ENCODE results near the gene TMEM138.

Gene TMEM138

DNA sequence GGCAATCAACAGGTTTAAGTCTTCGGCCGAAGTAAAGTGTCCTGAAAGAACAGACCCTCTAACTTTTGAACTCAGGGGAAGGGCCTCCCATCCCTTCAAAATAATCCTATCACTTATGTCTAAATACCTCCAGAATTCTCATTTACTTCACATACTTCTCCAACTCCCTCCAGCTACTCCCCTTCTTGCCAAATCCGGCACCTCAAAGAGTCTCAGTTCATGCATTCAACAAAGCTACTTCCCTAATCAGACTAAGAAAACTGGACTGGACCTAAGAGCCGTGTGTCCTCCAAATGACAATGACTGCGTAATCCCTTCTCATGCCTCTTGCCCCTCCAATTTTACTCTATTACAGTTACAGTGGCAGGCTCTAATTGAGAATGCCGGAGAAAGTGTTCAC lies 30.5 kb upstream of the TMEM138 start:
- H3K4me2 ChIP-seq (ENCODE audit: low read depth, low read length) = peak overlapping the region; percentile 72
- 0 out of 2 replicates have a peak, but pooled peaks cover 4% of the 10 kb centered on the region for H3F3A ChIP-seq (ENCODE audit: insufficient read depth, low read length)
- H3K9ac ChIP-seq (ENCODE audit: low read length) = peak overlapping the region; percentile 99
- H3K27ac ChIP-seq (ENCODE audit: low read length) = no peak overlapping the region
- peaks cover 28% of the 10 kb centered on the region for H3K4me1 ChIP-seq (ENCODE audit: low read length)
- 0 out of 2 replicates have a peak, but pooled peaks cover 7% of the 10 kb centered on the region for H4K20me1 ChIP-seq (ENCODE audit: insufficient read depth, low read length)
- H3K9me3 ChIP-seq (replicated peaks; ENCODE audit: insufficient read depth, low read length) = no peaks in the 10 kb centered on the region
- H3K79me2 ChIP-seq (ENCODE audit: low read length) = peaks cover 70% of the 10 kb centered on the region
- no peaks in the 10 kb centered on the region for H3K9me2 ChIP-seq (replicated peaks; ENCODE audit: insufficient read depth, low read length)
- TF ChIP-seq EZH2phosphoT487 (IDR thresholded peaks at IDR 0.05; ENCODE audit: low read length) (no peak), EZH2 (optimal IDR thresholded peaks at IDR 0.05; ENCODE audit: low read depth, low read length) (no peak)
- TF ChIP-seq, protein P1, sequence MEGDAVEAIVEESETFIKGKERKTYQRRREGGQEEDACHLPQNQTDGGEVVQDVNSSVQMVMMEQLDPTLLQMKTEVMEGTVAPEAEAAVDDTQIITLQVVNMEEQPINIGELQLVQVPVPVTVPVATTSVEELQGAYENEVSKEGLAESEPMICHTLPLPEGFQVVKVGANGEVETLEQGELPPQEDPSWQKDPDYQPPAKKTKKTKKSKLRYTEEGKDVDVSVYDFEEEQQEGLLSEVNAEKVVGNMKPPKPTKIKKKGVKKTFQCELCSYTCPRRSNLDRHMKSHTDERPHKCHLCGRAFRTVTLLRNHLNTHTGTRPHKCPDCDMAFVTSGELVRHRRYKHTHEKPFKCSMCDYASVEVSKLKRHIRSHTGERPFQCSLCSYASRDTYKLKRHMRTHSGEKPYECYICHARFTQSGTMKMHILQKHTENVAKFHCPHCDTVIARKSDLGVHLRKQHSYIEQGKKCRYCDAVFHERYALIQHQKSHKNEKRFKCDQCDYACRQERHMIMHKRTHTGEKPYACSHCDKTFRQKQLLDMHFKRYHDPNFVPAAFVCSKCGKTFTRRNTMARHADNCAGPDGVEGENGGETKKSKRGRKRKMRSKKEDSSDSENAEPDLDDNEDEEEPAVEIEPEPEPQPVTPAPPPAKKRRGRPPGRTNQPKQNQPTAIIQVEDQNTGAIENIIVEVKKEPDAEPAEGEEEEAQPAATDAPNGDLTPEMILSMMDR (IDR thresholded peaks at IDR 0.05; ENCODE audit: low read length) = no peak
- peak overlapping the region; percentile 81 for H3K4me3 ChIP-seq (ENCODE audit: low read length)
- no peak overlapping the region for H2AFZ ChIP-seq (ENCODE audit: low read length)
- H3K27me3 ChIP-seq (replicated peaks; ENCODE audit: insufficient read depth, low read length) = no peaks in the 10 kb centered on the region
- no peak for DNase-seq
- peaks cover 13% of the 10 kb centered on the region; the same call in 1 of the 2 replicates for H3K36me3 ChIP-seq (replicated peaks; ENCODE audit: insufficient read depth, low read length)

DNA sequence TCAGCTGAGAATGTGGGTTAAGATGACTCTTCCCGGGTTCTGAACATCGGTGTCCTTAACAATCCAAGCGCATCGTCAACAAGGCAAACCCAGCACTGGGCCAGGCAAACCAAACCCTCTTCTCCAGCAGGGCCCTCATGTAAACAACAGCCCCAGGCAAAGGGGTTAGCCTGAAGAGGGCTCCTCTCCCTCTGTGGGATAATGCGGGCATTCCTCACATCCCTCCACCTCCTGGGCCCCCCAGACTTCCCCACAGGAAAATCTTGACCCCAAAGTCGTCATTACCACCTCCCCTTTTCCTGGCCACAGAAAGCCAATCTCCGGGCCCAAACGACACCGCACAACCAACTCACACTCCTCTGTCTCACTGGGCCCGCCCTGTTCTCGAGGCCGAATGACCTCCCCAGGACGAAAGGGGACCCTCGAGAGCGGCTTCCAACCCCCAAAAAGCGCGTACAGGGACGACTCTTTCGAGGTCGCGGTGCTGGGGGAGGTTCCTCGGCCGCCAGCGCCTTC lies 29.8 kb upstream of the TMEM138 start:
- Histone ChIP-seq H3K9ac (ENCODE audit: low read length) (peak overlapping the region; percentile 99), H3K36me3 (replicated peaks; ENCODE audit: insufficient read depth, low read length) (peaks cover 13% of the 10 kb centered on the region; the same call in 1 of the 2 replicates), H3K9me3 (replicated peaks; ENCODE audit: insufficient read depth, low read length) (no peaks in the 10 kb centered on the region), H3K4me1 (ENCODE audit: low read length) (peaks cover 28% of the 10 kb centered on the region), H3K27ac (ENCODE audit: low read length) (peak overlapping the region; percentile 53; the same call in 1 of the 2 replicates), H3K9me2 (replicated peaks; ENCODE audit: insufficient read depth, low read length) (no peaks in the 10 kb centered on the region), H3F3A (ENCODE audit: insufficient read depth, low read length) (0 out of 2 replicates have a peak, but pooled peaks cover 4% of the 10 kb centered on the region), H3K79me2 (ENCODE audit: low read length) (peaks cover 63% of the 10 kb centered on the region), H2AFZ (ENCODE audit: low read length) (peak overlapping the region; percentile 82), H3K4me2 (ENCODE audit: low read depth, low read length) (peak overlapping the region; percentile 72), H3K27me3 (replicated peaks; ENCODE audit: insufficient read depth, low read length) (no peaks in the 10 kb centered on the region), H4K20me1 (ENCODE audit: insufficient read depth, low read length) (0 out of 2 replicates have a peak, but pooled peaks cover 5% of the 10 kb centered on the region), H3K4me3 (ENCODE audit: low read length) (peak overlapping the region; percentile 81)
- TF ChIP-seq EZH2 (optimal IDR thresholded peaks at IDR 0.05; ENCODE audit: low read depth, low read length) (no peak), EZH2phosphoT487 (IDR thresholded peaks at IDR 0.05; ENCODE audit: low read length) (no peak)
- TF ChIP-seq, protein P1 (IDR thresholded peaks at IDR 0.05; ENCODE audit: low read length) = no peak
- no peak for DNase-seq

DNA sequence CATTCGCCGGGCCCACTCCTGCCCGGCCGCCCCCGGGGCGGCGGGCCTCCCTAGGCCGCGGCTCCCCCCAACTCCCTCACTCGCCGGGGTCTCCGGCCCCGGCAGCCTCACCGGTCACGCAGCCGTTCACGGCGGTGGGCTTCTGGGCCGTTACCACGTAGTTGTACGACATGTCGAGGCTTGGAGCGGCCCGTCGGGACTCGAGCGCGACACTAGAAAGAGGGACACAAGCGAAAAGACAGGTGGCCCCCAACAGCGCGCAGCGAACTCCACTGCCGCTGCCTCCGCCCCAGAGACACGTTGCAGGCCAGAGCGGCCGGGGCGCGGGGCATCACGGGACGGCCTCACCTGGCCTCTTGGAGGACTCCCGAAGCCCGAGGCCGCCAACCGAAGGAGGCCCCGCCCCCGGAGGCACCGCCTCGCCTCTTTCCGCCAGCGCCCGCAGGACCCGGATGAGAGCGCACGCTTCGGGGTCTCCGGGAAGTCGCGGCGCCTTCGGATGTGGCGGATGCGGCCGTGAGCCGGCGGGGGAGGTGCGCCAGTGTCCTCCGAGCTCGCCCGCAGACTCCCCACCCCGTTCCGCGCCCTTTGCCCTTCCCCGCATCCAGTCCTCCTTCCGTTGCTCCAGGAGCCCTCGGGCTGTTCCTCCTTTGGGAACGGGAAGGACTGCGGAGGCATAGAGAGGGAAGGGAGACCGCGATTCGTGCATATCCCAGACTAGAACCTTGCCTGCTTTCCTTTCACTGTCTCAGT lies 29.2 kb upstream of the TMEM138 start, which contains the start of the genes DDB1 and TKFC:
Gene DDB1, minus strand, starts transcription at position 309 of the 753 bp plus-strand sequence. Its CDS starts 137 bp downstream, at position 172.
Gene TKFC, plus strand, starts transcription at position 432 of the 753 bp plus-strand sequence. CDS start 1,501 bp downstream, outside the sequence.
- Histone ChIP-seq H2AFZ (ENCODE audit: low read length) (peak within 1 kb of the TSS; percentile 82), H3K27ac (ENCODE audit: low read length) (peak within 1 kb of the TSS; percentile 53; the same call in 1 of the 2 replicates), H3K27me3 (replicated peaks; ENCODE audit: insufficient read depth, low read length) (no peaks in the 10 kb centered on the region), H3K36me3 (replicated peaks; ENCODE audit: insufficient read depth, low read length) (peaks cover 10% of the 10 kb centered on the region; the same call in 1 of the 2 replicates), H3K4me1 (ENCODE audit: low read length) (peaks cover 28% of the 10 kb centered on the region), H3K9me2 (replicated peaks; ENCODE audit: insufficient read depth, low read length) (no peaks in the 10 kb centered on the region), H3K4me3 (ENCODE audit: low read length) (peak within 1 kb of the TSS; percentile 81), H3K4me2 (ENCODE audit: low read depth, low read length) (peak within 1 kb of the TSS; percentile 85), H3F3A (ENCODE audit: insufficient read depth, low read length) (0 out of 2 replicates have a peak, but pooled peaks cover 4% of the 10 kb centered on the region), H4K20me1 (ENCODE audit: insufficient read depth, low read length) (0 out of 2 replicates have a peak, but pooled peaks cover under 1% of the 10 kb centered on the region), H3K9me3 (replicated peaks; ENCODE audit: insufficient read depth, low read length) (no peaks in the 10 kb centered on the region), H3K9ac (ENCODE audit: low read length) (peak within 1 kb of the TSS; percentile 99), H3K79me2 (ENCODE audit: low read length) (peaks cover 57% of the 10 kb centered on the region)
- TF ChIP-seq EZH2phosphoT487 (IDR thresholded peaks at IDR 0.05; ENCODE audit: low read length) (no peak), EZH2 (optimal IDR thresholded peaks at IDR 0.05; ENCODE audit: low read depth, low read length) (no peak)
- TF ChIP-seq, protein P1 (IDR thresholded peaks at IDR 0.05; ENCODE audit: low read length) = no peak
- DNase-seq = peak; percentile 97
